DMS53 treated with DMSO at 0.1 percent for 48 hours (cell line): ENCODE data around the gene VTCN1.

Experiments used
- DNase-seq: peaks from one replicate; lab custom pipeline; 2025; ENCODE audit not compliant: unreplicated experiment; lab: John Stamatoyannopoulos, UW

The VTCN1 gene

DNA sequence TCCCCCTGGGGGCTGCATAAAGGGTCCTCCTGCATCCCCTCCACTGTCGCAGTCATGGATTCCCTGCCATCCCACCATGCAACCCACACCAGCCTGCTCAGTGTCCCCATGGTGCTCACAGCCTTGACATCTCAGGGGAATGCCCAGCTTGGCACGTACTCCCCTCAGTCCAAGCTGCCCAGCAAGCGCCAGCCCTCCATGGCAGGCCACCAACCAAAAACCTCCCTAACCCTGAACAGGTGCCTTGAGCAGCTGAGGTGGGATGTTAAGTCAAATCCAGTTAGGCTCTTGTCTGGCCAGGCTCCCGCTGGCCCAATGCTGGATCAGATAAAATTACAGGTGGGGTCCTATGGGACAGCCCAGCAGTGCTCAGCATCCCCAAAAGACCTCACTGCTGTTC, 341 bp downstream of the VTCN1 start:
- no peak for DNase-seq

DNA sequence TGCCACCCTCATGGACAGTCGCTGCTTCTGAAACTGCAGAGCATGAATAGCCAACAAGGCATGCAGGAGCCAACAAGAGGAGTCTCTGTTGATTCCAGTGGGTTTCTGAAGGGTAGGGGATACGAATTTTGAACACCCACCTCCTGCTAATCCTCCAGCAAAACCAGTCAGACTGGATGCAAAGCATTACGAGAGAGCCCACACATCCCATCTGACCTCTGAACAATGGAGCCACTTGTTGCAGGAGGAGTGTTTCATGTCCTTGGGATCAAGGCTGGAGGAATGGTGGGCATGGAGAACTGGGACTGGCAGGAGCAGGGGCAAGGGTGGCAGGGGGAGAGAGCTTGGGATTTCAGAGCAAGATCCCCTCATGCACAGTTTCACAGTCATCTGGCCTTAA, 1.6 kb downstream of the VTCN1 start:
- no peak for DNase-seq

DNA sequence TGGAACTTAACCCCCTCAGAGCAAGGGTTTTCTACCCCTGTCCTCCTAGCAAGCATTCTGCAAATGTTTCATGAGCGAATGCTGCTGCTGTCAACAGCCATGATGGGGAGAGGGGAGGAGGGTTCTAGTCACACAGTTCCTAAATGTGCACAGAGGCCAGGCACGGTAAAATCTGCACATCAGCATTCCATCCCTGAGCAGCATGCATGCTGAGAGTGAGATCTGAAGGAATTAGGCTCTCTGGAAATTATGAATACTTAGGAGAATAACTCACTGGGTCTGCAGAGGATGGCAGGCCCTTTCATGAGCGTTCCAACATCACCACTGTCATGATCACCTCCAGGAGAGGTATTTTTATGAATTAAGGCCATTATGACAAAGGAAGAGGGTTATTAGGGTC, 2.1 kb downstream of the VTCN1 start:
- DNase-seq, result no peak

DNA sequence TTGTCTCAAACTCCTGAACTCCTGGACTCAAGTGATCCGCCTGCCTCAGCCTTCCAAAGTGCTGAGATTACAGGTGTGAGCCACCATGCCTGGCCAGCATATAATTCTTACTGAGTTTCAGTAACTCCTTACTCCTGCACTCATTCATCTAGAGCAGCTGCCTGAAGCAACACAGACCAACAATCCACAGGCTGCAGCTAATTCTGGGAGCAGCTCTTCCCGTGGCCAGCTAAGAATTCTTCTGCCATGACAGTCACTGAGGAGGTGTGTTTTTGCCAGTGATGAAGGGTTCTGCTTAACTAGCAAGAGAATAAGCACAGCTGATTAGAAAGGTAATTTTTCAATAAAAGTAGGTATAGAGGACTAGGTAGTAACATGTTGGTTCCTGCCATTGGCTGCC, 5.4 kb downstream of the VTCN1 start:
- no peak for DNase-seq

DNA sequence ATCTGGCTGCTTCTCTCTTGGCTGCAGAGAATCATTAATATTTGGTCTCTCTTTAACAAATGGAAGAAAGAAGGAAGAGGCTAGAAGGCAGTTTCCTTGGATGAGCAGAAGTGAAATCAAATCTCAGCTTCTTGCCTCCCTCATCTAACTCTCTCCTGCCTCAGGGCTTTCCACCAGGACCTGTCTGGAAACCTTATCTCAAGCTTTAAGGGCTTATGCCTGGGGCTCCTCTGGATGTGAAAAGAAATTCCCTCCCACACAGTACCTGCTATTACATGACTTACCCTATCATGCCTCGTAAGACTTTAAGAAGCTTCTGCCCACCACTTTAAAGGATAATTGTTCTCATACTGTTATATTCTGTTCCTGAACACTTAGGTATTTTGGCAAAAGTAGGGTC, 8.9 kb downstream of the VTCN1 start:
- DNase-seq, result no peak

DNA sequence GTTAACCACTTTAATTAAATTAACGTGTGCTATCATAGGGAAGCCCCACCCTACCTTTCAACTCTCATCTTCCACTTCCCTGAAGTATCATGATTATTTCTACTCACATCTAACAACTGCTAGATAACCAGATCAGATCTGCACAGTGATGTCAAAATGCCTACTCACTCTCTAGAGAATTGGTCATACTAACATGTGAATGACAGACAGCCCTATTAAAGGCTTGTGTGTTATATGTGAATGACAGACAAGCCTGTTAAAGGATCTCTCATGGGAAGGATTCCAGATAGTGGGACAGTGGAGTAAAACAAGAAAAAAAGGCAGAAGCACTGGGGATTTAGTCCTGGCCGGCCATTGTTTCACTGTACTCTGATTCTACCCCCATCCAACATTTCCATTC, 12.6 kb downstream of the VTCN1 start:
- DNase-seq, result no peak

DNA sequence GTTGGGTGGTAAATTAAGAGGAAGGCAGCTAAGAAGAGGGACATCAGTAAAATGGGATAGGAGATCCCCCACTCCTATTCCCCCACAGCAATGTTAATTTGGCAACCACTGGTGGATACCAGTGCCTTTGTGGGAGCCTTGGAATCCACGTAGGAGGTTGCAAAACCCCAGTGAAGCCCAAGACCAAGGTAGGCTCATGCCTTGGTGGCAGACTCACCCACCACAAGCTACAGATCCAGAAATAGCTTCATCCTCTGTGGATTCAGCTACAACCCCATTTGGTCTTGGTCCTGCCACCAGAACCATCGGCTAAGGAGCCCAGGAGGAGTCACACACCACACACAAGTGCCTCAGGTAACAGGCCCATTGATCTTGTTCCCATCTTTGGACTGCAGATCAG, 21.0 kb downstream of the VTCN1 start:
- DNase-seq, result no peak

DNA sequence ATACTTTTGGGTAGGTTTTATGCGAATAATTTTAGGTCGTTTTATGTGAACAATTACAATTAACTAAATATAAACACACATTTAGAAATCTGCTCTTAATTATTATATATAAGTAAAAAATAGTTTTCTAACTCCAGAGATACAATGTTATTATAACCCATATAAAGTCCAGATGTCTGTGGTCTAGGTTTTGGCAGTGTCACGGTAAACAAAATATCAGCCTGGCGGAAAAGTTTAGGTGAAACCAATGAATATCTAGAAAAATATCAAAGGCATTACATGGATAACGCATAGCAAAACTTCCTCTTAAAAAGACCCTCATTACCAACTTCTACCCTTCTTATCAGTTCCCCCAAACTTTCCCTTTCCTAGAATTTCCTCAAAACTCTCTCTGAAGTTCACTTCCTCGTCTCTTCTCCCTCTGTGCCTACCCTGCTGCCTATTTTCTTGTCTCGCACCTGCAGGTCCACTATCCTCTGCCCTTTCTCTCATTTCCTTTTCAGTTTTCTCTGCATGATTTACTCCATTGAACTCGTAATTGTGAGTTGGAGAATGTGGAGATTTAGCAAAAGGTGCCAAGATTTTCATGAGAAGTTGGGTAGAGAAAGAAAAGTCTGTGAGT, 21.8 kb downstream of the VTCN1 start:
- DNase-seq, result no peak

DNA sequence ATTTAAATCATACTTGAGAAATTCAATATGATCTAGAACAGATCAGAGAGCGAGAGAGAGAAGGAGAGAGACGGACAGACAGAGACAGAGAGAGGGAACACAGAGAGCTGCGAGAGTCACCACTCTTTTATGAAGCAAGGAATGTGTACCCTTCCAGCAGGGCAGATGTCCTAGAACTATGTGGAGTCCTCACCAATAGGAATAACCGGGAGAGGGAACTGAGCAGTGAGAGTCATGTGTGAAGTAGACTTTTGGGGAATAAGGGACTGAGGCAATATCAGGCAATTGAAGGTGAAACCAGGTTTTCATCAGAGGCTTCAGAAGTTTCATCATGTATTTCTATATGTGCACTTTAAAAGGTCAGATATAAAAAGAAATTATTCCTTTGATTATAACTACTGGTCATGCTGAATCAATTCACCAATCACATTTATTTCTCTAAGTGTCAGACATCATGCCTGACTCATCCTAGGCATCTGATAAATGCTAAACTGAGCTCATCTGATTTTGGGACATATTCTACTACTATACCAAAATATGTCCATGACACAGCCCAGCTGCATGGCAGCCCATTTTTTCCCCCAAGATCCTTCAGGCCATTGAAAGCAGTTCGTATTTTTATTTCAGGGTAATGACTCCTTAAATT, 22.4 kb downstream of the VTCN1 start:
- DNase-seq, result no peak

DNA sequence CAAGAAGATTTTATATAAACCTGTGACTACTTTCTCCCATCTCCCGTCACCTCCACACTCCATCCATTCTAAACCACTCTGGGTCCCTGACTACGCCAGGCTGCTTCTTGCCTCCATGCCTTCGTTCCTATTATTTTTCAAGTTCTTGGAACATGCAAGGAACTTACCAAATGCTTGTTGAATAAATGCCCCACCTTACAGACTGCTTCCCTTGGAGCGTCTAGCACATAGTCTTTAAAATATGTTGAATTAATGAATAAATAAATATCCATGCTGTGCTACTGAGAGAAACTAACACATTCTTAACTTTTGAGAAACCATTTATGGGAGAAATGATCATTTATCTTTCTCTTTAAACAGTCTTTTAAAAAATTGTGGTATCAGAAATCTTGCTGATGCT, 27.6 kb downstream of the VTCN1 start:
- no peak for DNase-seq

DNA sequence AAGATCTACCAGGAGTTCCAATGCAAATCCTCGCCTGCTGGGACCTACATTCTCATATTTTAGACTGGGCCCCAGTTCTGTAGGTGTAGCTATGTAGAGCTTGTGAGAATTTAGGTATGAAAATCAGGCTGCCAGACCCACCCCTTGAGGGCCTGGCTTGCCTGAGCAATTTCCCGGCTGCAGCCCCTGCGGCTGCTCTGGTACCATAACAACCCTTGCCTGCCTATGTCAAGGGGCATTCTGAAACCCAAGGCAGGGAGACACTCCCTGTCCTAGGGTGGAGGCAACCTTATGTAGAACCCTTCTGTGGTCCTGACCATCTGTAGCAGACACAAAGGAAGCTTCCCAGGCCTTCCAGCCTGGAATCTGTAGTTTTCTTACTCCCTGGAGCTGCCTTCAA, 28.4 kb downstream of the VTCN1 start:
- no peak for DNase-seq

DNA sequence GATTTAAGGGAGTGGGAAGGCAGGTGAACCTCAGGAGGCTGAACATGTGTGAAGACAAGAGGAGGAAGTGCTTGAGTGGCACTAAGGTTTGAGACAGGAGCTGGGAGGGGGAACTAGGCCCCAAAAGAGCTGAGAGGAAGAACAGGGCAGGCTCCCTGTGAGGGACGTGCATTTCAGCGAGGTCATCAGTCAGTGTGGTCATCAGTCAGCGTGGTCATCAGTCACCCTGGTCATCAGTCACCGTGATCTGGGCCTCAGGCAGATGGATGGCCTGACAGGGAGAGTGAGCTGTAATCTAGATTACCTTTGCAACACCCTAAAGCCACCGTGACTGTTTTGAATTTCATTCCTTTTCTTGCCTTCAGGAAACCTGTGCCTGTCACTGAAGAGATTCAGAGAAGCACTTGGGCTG, 29.1 kb downstream of the VTCN1 start:
- DNase-seq, result no peak

DNA sequence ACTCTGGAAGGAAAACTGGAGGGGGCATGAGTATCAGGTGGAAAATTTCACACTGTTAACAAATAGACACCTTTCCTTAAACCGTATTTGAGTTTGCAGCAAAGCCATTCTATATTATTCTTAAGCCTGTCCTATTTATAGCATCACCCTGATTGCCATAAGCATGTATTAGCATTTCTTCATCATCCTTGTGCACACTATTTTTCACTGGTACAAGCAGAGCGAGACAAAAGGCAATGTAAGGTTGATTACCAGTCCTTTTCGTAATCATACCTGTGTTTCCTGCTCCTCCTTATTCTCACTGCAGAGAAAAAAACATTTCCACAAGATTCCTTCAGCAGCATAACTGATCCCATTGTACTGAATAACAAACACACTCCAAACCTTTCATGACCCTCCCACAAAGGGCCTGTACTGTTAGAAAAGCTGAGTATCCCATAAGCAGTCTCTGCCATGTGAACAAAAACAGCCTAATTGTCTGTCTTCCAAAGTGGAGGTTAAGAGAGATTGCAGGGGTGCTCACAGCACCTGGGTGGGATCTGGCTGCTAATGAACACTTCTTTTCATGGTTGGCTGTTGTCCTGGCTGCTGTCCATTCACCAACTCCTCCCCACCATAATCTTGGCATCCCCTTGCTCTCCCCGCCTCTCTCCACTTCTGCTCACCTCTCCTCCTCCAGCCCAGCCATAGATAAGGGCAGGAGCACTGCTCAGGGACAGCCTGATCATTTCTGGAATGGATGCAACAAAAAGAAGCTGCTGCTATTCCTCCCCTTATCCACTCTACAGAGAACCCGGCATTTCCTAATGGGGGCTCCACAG, 30.4 kb downstream of the VTCN1 start:
- no peak for DNase-seq

DNA sequence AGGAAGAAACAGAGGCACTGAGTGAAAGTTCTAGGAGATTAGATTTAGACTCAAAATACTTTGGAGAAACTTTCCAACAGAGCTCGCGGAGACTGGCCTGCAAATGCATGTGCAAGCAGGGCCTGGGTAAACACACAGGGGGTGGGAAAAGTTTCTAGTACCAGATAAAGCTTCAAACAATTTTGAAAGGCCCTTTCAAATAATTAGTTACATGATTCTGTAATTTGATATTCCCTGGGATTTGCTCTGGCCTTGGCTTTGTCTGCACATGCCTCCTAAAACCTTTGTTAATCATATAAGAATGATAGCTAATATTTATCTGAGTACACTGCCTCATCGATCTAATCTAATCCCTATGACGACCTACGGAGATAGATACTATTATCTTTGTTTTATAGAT, 31.3 kb downstream of the VTCN1 start:
- DNase-seq, result no peak

DNA sequence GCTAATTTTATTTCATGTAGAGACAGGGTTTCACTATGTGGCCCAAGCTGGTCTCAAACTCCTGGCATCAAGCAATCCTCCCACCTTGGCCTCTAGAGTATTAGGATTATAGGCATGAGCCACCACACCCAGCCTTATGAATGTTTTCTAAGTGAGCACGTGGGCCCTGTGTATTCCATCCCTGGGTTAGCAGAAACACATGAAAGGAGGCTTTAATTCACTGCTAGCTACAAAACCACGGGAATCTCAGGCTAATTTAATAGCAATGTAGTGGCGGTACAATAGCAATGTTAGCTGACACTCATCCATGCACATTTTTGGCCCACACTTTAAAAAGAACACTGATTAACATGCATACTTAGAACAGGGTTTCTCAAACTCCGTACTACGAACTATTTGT, 32.0 kb downstream of the VTCN1 start:
- no peak for DNase-seq

DNA sequence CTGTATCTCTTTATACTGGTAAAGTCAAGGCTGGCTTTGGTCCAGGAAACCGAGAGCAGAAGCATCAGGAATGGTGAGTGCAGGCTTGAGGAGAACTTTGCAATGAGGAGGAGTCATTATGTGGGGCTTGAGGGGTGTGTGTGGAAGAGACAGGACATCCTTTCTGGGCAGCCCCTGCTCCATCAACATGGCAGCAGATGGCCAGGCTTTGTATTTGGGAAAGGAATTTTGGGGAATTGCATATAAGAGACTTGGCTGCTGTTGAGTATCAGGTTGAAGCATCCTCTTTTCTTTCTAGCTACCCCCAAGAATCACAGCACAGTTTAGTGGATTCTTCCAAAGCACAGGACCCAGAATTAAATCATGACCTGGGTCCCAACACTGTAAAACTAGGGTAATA, 33.4 kb downstream of the VTCN1 start:
- DNase-seq, result no peak

DNA sequence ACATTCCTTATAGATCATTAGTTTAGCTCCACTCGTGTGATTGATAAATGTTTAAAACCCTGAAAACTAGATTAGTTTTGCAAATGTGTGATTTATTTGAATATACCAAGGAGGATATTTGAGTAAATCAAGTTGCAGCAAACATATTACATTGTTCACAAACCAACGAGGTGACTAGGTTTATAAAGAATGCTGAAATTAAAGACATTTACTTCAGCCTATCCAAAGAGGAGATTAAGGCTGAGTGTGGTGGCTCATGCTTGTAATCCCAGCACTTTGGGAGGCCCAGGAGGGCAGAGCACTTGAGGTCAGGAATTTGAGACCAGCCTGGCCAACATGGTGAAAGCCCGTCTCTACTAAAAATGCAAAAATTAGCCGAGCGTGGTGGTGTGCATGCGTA, 34.1 kb downstream of the VTCN1 start:
- DNase-seq, result no peak

DNA sequence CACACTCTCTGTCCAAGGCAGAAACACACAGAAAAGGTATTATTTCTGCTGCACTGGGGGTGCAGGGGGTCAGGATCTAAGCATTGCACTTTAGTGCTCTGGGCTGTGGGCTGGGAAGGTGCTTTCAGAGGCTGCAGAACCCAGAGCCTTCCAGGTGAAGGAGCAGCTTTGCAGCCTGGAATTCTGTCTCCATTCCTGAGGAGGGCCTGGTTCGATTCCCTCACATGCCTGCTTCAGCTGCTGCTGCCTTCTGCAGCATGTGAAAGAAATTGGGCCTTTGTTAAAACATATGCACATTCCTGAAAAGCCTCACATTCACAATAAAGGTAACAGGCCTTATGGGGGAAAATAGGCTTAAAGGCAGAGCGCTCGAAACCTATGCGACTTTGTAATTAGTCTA, 35.9 kb downstream of the VTCN1 start:
- no peak for DNase-seq

DNA sequence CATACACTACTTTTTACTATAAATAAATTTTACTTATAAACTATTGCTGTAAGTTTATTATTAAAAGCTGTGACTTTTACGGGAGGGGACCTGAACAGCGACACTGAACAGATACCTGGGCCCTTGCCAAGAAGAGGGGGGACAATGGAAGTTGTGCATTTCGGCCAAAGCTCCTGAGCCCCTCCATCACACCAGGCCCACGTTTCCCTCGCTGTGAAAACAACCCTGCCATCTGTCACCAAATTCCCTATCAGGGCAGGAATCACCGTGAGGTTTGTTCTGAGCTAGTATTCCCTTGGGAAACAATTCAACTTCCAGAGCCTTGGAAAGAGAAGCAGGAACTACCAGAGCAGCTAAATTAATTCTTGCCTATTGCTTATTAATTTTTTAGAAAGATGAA, 37.0 kb downstream of the VTCN1 start:
- DNase-seq, result no peak

DNA sequence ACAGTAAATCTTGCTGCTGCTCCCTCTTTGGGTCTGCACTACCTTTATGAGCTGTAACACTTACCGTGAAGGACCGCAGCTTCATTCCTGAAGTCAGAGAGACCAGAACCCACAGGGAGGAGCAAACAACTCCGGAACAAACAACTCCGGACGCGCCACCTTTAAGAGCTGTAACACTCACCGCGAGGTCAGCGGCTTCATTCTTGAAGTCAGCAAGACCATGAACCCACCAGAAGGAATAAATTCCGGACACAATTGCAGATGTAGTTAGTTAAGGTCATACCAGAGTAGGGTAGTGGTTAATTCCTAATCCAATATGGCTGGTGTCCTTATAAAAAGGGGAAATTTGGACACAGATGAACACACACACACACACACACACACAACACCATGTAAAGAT, 37.7 kb downstream of the VTCN1 start:
- no peak for DNase-seq

DNA sequence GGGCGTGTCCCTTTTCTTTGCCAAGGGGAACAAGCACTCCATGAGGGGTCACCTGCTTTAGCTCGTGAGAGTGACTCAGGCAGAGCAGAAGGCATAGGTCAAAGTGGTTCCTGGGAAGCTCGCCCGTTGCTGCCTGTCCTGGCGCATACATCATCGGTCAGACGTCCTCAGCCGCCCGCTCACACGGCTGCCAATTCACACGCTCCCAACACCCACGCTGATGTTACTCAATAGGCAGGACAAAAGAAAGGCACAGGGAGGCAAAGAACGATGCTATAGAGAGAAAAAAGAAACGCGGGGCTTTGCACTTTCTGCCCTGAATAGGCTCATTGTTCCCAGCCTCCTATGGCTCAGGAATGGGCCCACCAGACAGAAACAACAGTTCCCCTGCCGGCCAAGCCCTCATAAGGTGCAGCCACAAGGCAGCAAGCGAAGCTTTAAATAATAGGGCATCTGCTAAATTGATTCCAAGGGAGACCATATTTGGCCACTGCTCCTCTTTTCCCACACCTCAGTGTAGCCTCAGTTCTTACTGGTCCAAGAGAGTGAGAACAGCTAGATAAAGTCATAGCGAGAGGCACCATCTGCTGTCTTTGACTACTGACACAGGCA, 38.7 kb downstream of the VTCN1 start:
- DNase-seq, result no peak
